ENCODE measurements around the gene MCOLN1.

DNA sequence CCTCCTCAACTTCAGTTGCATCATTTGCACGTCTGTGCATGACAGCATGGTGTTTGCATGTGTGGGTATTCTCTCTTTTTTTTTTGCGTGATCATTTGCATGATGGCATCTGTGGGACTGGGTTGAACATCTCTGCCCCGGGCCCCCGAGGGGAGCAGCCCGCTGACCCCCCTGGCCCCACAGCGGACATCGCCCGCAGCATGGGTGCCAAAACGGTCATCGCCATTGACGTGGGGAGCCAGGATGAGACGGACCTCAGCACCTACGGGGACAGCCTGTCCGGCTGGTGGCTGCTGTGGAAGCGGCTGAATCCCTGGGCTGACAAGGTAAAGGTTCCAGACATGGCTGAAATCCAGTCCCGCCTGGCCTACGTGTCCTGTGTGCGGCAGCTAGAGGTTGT, 36.2 kb downstream of the MCOLN1 start:
- TF ChIP-seq, protein P1, sequence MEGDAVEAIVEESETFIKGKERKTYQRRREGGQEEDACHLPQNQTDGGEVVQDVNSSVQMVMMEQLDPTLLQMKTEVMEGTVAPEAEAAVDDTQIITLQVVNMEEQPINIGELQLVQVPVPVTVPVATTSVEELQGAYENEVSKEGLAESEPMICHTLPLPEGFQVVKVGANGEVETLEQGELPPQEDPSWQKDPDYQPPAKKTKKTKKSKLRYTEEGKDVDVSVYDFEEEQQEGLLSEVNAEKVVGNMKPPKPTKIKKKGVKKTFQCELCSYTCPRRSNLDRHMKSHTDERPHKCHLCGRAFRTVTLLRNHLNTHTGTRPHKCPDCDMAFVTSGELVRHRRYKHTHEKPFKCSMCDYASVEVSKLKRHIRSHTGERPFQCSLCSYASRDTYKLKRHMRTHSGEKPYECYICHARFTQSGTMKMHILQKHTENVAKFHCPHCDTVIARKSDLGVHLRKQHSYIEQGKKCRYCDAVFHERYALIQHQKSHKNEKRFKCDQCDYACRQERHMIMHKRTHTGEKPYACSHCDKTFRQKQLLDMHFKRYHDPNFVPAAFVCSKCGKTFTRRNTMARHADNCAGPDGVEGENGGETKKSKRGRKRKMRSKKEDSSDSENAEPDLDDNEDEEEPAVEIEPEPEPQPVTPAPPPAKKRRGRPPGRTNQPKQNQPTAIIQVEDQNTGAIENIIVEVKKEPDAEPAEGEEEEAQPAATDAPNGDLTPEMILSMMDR (IDR thresholded peaks at IDR 0.05): no peak
- no peak for TF ChIP-seq POLR2A (IDR thresholded peaks at IDR 0.05)

Data from thyroid gland (tissue), 4 donors.